HG03378 (cell line): ENCODE measurements around the gene SLC17A8.

ENCODE experiments used
- ATAC-seq: cut with Tn5 transposase; IDR thresholded peaks from one replicate; pipeline ENCODE4 v1.9.1; 2021; ENCODE audit warnings: mild to moderate bottlenecking, moderate library complexity; ENCODE audit not compliant: unreplicated experiment

The SLC17A8 gene

GRCh38 chr12:100468126-100468525, 111.3 kb downstream of the SLC17A8 start:
- no peak for ATAC-seq
